Activated T-cell treated with anti-CD3 and anti-CD28 coated beads, Interleukin-2, amount 50 U/mL, for 48 hours (primary cell): ENCODE measurements around the gene MPV17.
"Not testable (repeated sequence)": the region's sequence is repeated elsewhere in the genome, so short reads cannot be mapped to it uniquely, and the experiment has no call there.

Experiments used
- DNase-seq, 2 experiments: peaks; one replicate each; pipeline ENCODE4 v3.0.0-alpha.2; 2020

Gene MPV17

GRCh38 chr2:27296481-27296880, 26.4 kb downstream of the MPV17 start:
- DNase-seq = no peak

DNA sequence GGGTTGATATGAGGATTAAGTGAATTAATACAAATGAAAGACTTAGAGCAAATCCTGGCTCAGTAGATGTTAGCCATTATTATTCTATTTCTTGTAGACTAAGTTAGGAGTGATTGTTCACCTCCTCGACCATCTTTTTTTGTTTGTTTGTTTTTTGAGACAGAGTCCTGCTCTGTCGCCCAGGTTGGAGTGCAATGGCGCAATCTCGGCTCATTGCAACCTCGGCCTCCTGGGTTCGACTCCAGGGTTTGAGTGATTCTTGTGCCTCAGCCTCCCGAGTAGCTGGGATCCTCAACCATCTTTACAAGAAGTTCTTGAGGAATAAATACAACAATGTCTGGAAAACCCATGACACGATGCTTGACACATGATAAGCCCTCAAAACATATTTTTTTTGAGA, 28.0 kb downstream of the MPV17 start:
- DNase-seq = no peak

DNA sequence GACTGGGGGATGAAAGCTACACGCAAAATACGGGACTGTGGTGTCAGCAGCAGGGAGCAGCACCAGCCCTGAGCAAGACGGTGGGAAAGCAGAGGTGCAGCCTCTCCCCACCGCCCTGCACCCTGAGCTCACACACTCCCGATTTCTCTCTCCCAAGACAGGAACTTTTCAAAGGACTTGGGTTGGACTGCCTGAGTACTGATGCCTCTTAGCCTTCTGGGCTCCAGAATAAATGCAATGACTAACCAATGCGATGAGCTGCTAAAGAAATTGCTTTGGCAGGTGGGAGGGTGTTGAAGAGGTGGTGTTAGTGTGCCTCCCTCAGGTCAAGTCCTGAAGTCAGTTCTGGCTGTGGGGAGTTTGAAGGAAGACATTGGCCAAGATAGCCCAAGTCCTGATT, 31.0 kb downstream of the MPV17 start:
- no peak for DNase-seq

DNA sequence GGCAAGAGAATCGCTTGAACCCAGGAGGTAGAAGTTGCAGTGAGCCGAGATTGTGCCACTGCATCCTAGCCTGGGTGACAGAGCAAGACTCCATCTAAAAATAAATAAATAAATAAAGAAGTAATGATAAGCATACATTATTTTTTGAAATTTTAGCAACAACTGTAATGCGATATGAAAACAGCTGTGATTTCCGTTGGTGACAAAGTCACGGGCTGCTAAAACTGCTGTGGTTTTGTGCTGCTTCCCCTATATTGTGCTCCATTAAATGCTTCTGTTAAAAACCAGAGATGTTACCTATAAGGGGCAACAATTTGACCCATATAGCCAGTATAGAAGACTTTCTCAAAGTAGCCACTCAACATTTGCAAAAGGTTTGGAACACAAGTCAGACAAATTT, 32.3 kb downstream of the MPV17 start:
- no peak for DNase-seq

DNA sequence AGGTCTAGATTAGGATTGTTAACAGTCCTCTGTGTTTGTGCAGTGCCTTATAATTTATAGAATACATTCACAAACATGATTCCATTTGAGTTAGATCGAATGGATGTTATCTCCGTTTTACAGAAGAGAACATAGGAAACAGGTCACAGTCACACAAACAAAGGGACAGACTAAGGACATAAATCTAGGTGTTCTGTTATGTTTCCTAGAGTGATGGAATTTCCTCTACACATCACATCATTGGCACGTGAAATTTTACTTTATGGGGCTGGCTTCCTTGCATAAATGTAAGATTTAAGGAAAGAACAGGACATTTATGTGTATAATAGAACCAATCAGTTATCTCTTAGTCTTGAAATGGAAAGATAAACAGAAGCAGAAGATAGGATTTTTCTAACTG, 34.3 kb downstream of the MPV17 start:
- DNase-seq = no peak

GRCh38 chr2:27285481-27285880, 37.4 kb downstream of the MPV17 start:
- DNase-seq = no peak

- no peak for DNase-seq
These were observed 37.9 kb downstream of the MPV17 start for GRCh38 chr2:27284996-27285395.

- DNase-seq = no peak
These were observed 40.0 kb downstream of the MPV17 start for GRCh38 chr2:27282892-27283291.

DNA sequence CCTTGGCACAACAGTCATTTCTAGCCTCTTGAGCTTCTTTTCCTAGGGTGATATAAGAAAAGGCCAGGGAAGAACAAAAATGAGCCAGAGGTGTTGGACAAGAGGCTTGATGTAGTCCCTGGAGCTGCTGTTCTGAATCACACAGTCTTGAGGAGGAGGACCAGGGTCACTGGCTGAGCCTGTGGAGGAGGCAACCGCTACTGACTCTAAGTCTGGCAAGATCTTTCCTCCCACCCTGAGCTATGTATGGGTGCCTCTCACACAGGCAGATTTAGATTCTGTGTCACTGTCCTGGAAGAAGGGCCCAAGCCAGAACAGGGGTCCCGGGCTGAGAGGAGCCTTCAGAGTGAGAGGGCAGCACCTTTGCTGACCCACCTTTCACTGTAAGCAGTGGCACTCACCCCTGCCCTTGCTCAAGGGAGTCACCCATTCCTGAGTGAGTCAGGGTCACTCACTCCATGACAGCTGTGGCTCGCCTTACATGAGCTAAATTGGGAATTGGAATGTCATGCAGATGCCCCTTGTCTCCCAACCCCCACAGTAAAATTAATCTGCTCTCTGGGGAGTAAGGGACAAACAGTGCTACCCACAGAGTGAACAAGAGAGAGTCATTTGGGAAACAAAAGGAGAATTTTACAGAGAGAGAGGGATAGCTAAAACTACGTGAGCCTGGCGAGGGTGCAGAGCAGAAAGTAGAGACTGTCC, 40.9 kb downstream of the MPV17 start, which contains the start of gene TRIM54:
Gene TRIM54, plus strand, starts transcription at position 575 of the 705 bp plus-strand sequence. CDS start 303 bp downstream, outside the sequence.
- no peak for DNase-seq

- DNase-seq = no peak
These were observed 41.5 kb downstream of the MPV17 start for GRCh38 chr2:27281442-27281841.

- DNase-seq = no peak
These were observed 42.1 kb downstream of the MPV17 start for GRCh38 chr2:27280826-27281225.

DNA sequence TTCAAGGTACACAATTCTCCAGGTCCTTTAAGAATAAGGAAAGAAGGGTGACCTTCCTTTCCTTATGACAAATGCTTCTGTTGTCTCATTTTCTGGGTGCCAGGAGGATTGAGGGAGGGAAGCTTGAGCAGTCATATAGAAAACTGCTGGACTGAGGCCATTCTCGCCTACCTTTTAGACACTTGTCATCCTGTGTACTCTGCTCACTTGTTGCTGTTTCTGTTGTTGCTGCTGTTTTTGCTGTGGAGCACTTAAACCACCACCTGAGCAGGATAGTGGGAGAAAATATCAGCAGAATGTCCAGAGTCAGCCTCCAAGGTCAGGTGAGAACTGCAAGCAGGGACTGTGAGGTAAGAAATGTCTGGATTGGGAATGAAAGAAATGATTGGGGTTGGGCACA, 44.9 kb downstream of the MPV17 start:
- no peak for DNase-seq

DNA sequence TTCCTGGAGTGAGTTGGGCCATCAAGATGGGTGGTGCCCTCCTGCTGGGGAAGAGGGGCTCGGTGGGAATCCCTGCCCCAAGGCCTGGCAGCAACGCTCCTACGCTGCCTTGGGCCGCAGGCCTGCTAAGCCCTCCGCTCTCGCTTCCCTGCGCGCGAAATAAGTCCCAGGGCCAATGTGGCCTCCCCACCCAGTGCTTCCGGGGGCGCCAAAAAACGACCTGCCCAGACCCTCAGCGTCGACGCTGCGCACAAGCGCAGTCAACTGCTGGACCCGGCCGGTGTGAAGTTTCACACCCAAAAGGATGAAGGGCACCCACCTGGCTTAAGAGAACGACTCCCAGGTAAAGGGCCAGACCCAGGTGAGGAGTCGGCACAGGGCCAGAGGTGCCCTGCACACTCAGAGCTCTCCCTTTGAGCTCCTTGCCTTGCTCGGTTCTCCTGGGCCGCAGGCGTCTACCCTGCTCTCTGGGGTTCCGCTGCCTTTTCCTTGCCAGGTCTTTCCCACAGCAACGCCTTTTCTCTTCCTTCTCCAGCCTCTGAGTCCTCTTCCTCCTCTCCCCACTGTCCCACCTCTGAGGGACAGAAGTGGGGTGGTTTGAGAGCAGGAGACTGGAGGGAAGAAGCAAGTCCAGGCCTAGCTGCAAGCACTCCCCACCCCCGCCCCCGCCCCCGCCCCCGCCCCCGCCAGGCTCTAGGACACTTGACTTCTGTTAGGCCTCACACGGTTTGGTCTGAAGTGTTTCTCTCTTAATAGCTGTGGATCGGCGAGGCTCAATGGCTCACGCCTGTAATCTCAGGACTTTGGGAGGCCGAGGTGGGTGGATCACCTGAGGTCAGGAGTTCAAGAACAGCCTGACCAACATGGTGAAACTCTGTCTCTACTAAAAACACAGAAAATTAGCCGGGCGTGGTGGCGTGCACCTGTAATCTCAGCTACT, 47.4 kb downstream of the MPV17 start, which contains the start of gene DNAJC5G:
Gene DNAJC5G, plus strand, starts transcription at position 223 of the 940 bp plus-strand sequence. CDS start 1,296 bp downstream, outside the sequence.
- no peak for DNase-seq

- not testable (repeated sequence) for DNase-seq
These were observed 50.1 kb downstream of the MPV17 start for GRCh38 chr2:27272537-27273522.

- no peak for DNase-seq
These were observed 51.1 kb downstream of the MPV17 start for GRCh38 chr2:27271631-27272340.

DNA sequence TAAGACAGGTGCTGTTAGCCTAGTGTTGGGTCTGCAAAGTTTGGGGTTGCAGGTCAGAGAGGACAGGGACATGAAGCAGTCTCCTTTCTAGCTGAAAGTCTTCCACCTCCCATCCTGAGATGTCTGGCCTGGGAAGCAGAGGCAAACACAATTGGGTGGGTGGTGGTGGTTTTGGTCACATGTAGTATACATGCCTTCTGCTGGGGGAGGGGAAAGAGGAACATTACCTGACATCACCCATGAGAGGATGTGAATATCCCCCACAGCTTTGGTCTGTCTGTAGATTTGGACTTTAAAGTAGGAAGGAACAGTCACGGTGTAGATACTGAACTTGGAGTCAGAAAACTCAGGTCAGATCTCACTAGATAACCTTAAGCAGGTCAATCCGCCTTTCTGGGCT, 52.2 kb downstream of the MPV17 start:
- no peak for DNase-seq

- DNase-seq = no peak
These were observed 52.8 kb downstream of the MPV17 start for GRCh38 chr2:27270131-27270530.

GRCh38 chr2:27268296-27268695, 54.6 kb downstream of the MPV17 start:
- DNase-seq = not testable (repeated sequence)

DNA sequence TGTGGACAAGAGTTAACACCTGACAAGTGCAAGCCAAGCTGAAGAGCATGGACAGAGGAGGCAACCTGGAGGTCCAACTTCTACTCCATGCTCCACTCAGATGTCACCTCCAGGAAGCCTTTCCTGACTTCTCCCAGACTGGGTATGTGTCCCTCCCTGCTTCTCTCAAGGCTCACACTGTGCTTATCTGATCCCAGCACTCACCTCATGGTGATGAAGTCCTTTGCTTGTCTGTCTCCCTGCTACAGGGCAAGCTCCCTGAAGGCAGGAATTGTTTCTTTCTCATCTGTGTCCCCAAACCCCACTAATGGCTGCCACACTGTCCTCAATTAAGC, 57.4 kb downstream of the MPV17 start:
- no peak for DNase-seq

GRCh38 chr2:27264753-27265535, 58.0 kb downstream of the MPV17 start:
- DNase-seq = peak; percentile 75 to 80

GRCh38 chr2:27264253-27264752, 58.6 kb downstream of the MPV17 start:
- DNase-seq = no peak
